B cell (primary cell): ENCODE measurements around the gene MORC2. TPM values are rescaled to one million over a fixed set of nuclear protein-coding genes. Genes with fewer than 3 reads are reported as not detected.

Experiments used
- ATAC-seq: fragments of 200-7000 bp; cut with Tn5 transposase; one replicate; pipeline ENCODE4 v1.10.0; 2021; ENCODE audit warnings: low read depth, mild to moderate bottlenecking, moderate number of reproducible peaks, moderate library complexity
- CTCF ChIA-PET: fragments of 350-600 bp; sonication (Branson Sonifier 250); formaldehyde crosslinking; loops from one replicate; lab custom pipeline; 2021; ENCODE audit warnings: antibody characterized with exemption, inconsistent platforms; lab: Charles Lee
- POLR2A ChIA-PET: fragments of 350-600 bp; sonication (Branson Sonifier 250); formaldehyde crosslinking; loops from one replicate; lab custom pipeline; 2021; ENCODE audit warnings: antibody characterized with exemption; lab: Charles Lee
- DNase-seq: peaks from one replicate; pipeline ENCODE4 v3.0.0; 2013
- H2AFZ ChIP-seq: 2 replicates; pipeline ENCODE4 v1.6.1; 2012; ENCODE audit warnings: mild to moderate bottlenecking, low read depth, low read length; ENCODE audit not compliant: insufficient read depth, poor library complexity, severe bottlenecking
- H3K27ac ChIP-seq, 2 donors: 1 replicate in 1 of 2; 2 replicates in 1 of 2; pipeline ENCODE4 v1.5.1; 2012 to 2013; ENCODE audit warnings: low read length in 2 of 2, mild to moderate bottlenecking in 2 of 2, moderate library complexity in 1 of 2
- H3K27me3 ChIP-seq, 4 experiments: fragments of 200-600 bp in 1 of 4; sonication (generic) in 1 of 4; replicated peaks in 1 of 4; 1 replicate in 2 of 4; 2 replicates in 2 of 4; pipeline versions ENCODE4 v1.6.1 to v1.7.0; 2013 to 2016; ENCODE audit warnings: low read length in 3 of 4, mild to moderate bottlenecking in 2 of 4, mixed read lengths in 1 of 4, moderate library complexity in 1 of 4; ENCODE audit not compliant: insufficient read depth in 4 of 4, control insufficient read depth in 3 of 4; ENCODE audit errors: control extremely low read depth in 1 of 4
- H3K36me3 ChIP-seq, 2 experiments: replicated peaks in 1 of 2; 1 replicate in 1 of 2; 2 replicates in 1 of 2; pipeline versions ENCODE4 v1.6.1 to v1.7.1; 2013; ENCODE audit warnings: low read length in 1 of 2; ENCODE audit not compliant: insufficient read depth in 2 of 2, control insufficient read depth in 1 of 2; ENCODE audit errors: control extremely low read depth in 1 of 2, extremely low read depth in 1 of 2
- H3K4me1 ChIP-seq, 2 donors: fragments of 200-600 bp in 1 of 2; sonication (generic) in 1 of 2; 1 replicate in 1 of 2; 2 replicates in 1 of 2; pipeline versions ENCODE4 v1.5.1 to v1.6.1; 2013 to 2017; ENCODE audit warnings: low read length in 2 of 2; ENCODE audit not compliant: control insufficient read depth in 2 of 2, insufficient read depth in 2 of 2
- H3K4me2 ChIP-seq: replicated peaks from 2 replicates; pipeline ENCODE3; 2012; ENCODE audit warnings: mild to moderate bottlenecking, low read depth, low read length; ENCODE audit not compliant: poor library complexity, severe bottlenecking
- H3K4me3 ChIP-seq, 5 experiments: fragments of 200-600 bp in 1 of 5; sonication (generic) in 1 of 5; 1 replicate in 3 of 5; 2 replicates in 2 of 5; pipeline versions ENCODE4 v1.5.1 to v1.7.0; 2011 to 2016; ENCODE audit warnings: low read length in 4 of 5, mild to moderate bottlenecking in 4 of 5, low read depth in 2 of 5, control low read depth in 1 of 5, moderate library complexity in 1 of 5; ENCODE audit not compliant: insufficient read depth in 1 of 5; ENCODE audit errors: control extremely low read depth in 1 of 5, extremely low read depth in 1 of 5
- H3K79me2 ChIP-seq: fragments of 200-600 bp; sonication (generic); one replicate; pipeline ENCODE4 v1.6.0; 2016; ENCODE audit warnings: low read length; ENCODE audit not compliant: control insufficient read depth, insufficient read depth
- H3K9ac ChIP-seq: fragments of 200-600 bp; sonication (generic); 2 replicates; pipeline ENCODE4 v1.6.1; 2017; ENCODE audit warnings: mild to moderate bottlenecking, low read length, moderate library complexity
- H3K9me3 ChIP-seq, 3 donors: one replicate each; pipeline versions ENCODE4 v1.6.1 to v1.7.1; 2013; ENCODE audit warnings: low read length in 2 of 3; ENCODE audit not compliant: control insufficient read depth in 2 of 3, insufficient read depth in 1 of 3; ENCODE audit errors: control extremely low read depth in 1 of 3
- H4K20me1 ChIP-seq: 2 replicates; pipeline ENCODE4 v1.6.0; 2012; ENCODE audit warnings: mild to moderate bottlenecking, low read length; ENCODE audit not compliant: insufficient read depth, control insufficient read depth, poor library complexity, severe bottlenecking
- H3K27ac Mint-ChIP-seq: one replicate; pipeline ENCODE4 v1.8.0; 2021; ENCODE audit warnings: mixed read lengths
- H3K27me3 Mint-ChIP-seq: one replicate; pipeline ENCODE4 v1.8.0; 2021; ENCODE audit warnings: mixed read lengths
- H3K4me1 Mint-ChIP-seq: one replicate; pipeline ENCODE4 v1.8.0; 2021; ENCODE audit warnings: mixed read lengths
- H3K4me3 Mint-ChIP-seq: one replicate; pipeline ENCODE4 v1.8.0; 2021; ENCODE audit warnings: mixed read lengths
- H3K9me3 Mint-ChIP-seq: one replicate; pipeline ENCODE4 v1.8.0; 2022; ENCODE audit warnings: mixed read lengths; ENCODE audit not compliant: insufficient read depth
- EZH2 ChIP-seq: IDR thresholded peaks from 2 replicates; pipeline ENCODE4 v1.6.1; 2012; ENCODE audit warnings: borderline replicate concordance, low read depth, mild to moderate bottlenecking, moderate library complexity, low read length; ENCODE audit not compliant: insufficient read depth, poor library complexity, severe bottlenecking
- WGBS: methylation state at CpG from one replicate; pipeline ENCODE4 v1.1.5; 2013; ENCODE audit warnings: missing lambda C conversion rate; ENCODE audit not compliant: insufficient coverage; 5-methylcytosine and 5-hydroxymethylcytosine counted together
- intact Hi-C: fragments of 100-400 bp; cut with micrococcal nuclease; formaldehyde crosslinking; loops from one replicate; pipeline ENCODE4 v1.10.0; 2022
- polyA plus RNA-seq: library from polyadenylated mRNA; depleted of rRNA; stranded (reverse); fragments of >200 nt; gene quantifications from 2 replicates; pipeline ENCODE4 v1.2.3, GENCODE V29; 2012
- total RNA-seq, 2 donors: library from RNA; stranded (reverse); fragments of 120-200 nt in 1 of 2; gene quantifications; 1 replicate in 1 of 2; 2 replicates in 1 of 2; pipeline versions ENCODE4 v1.2.3 to v1.2.4, GENCODE V29; 2013 to 2022
- TF ChIP-seq, protein P1 (sequence below): fragments of 200-600 bp; IDR thresholded peaks from one replicate; pipeline ENCODE4 v1.8.0; 2022; ENCODE audit warnings: antibody characterized with exemption, mild to moderate bottlenecking

The MORC2 gene
- total and polyA plus RNA-seq, 2 donors (not counting 1 experiment from before 2014, with no cell fraction given) = 10.1 to 25.0 TPM

DNA sequence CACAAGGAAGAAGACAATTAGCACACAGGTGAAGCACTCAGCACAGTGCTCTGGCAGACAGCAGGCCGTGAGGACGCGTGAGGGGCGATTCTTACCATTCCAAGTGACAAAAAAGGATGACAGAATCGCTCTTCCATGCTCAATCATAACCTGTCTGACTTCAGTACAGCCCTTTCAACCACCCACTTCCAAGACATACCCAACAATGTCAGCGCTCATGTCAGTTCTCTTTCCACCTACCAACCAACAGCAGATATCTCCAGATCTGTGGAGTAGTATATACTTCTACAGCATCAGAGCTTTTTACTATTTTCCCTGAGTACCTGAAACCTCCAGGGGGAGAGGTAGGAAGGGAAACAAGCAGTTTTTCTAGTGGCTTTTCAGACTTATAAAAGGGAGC lies 40.2 kb downstream of the MORC2 start:
- no peaks in the 10 kb centered on the region for H3K27me3 Mint-ChIP-seq
- CTCF ChIA-PET = interaction anchor here (2.7 kb wide), 1 partner anchor 8 kb away, joined by 9 read pairs; no protein-coding TSS in a partner anchor
- H3K27ac ChIP-seq = no peak overlapping the region
- ATAC-seq (no peak), DNase-seq (no peak)
- TF ChIP-seq EZH2 = no peak
- TF ChIP-seq, protein P1, sequence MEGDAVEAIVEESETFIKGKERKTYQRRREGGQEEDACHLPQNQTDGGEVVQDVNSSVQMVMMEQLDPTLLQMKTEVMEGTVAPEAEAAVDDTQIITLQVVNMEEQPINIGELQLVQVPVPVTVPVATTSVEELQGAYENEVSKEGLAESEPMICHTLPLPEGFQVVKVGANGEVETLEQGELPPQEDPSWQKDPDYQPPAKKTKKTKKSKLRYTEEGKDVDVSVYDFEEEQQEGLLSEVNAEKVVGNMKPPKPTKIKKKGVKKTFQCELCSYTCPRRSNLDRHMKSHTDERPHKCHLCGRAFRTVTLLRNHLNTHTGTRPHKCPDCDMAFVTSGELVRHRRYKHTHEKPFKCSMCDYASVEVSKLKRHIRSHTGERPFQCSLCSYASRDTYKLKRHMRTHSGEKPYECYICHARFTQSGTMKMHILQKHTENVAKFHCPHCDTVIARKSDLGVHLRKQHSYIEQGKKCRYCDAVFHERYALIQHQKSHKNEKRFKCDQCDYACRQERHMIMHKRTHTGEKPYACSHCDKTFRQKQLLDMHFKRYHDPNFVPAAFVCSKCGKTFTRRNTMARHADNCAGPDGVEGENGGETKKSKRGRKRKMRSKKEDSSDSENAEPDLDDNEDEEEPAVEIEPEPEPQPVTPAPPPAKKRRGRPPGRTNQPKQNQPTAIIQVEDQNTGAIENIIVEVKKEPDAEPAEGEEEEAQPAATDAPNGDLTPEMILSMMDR = no peak
- peaks cover 2 to 55% of the 10 kb centered on the region in 2 experiments for H3K36me3 ChIP-seq
- H3K27ac Mint-ChIP-seq = no peak overlapping the region
- H3K4me1 Mint-ChIP-seq = no peaks in the 10 kb centered on the region
- no peak overlapping the region for H3K4me3 ChIP-seq
- intact Hi-C loops = no loop called here
- H4K20me1 ChIP-seq = no peaks in the 10 kb centered on the region
- no peaks in the 10 kb centered on the region for H3K4me1 ChIP-seq
- POLR2A ChIA-PET = no interaction called here
- H3K79me2 ChIP-seq = no peaks in the 10 kb centered on the region
- no peak overlapping the region for H2AFZ ChIP-seq
- WGBS = 98% methylated on average over 5 of the region's 6 CpGs
- H3K9me3 Mint-ChIP-seq = no peaks in the 10 kb centered on the region
- H3K4me2 ChIP-seq = no peak overlapping the region
- no peaks in the 10 kb centered on the region for H3K9me3 ChIP-seq
- no peak overlapping the region for H3K4me3 Mint-ChIP-seq
- no peaks in the 10 kb centered on the region for H3K27me3 ChIP-seq
- no peak overlapping the region for H3K9ac ChIP-seq

DNA sequence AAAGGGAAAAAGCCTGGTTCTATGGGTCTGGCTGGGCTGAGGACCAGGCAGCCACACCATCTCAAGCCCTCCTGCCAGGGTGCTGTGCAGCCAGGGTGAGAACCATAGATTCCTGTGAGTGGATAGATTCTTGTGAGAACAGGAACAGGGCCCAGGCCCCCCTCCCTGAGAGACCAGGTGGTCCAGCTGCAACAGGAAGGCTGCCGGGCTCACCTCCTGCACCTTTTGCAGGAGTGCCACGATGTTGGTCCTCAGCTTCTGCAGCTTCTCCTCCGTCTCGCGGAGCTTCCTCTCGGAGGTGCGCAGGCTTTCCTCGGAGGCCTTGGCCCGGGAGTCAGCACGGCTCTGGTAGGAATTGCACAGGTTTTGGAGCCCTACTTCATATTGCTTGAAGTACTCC lies 40.8 kb downstream of the MORC2 start:
- no peak overlapping the region for H3K27ac ChIP-seq
- ChIA-PET CTCF (no interaction called here), POLR2A (no interaction called here)
- H3K36me3 ChIP-seq = peaks cover 2 to 51% of the 10 kb centered on the region in 2 experiments
- intact Hi-C loops = no loop called here
- no peak for DNase-seq
- no peaks in the 10 kb centered on the region for H3K9me3 Mint-ChIP-seq
- no peak for ATAC-seq
- H3K9me3 ChIP-seq = no peaks in the 10 kb centered on the region
- H3K4me1 ChIP-seq = no peaks in the 10 kb centered on the region
- WGBS = 95% methylated on average over 10 of the region's 10 CpGs
- no peaks in the 10 kb centered on the region for H3K4me1 Mint-ChIP-seq
- no peak overlapping the region for H2AFZ ChIP-seq
- no peak overlapping the region for H3K4me2 ChIP-seq
- no peaks in the 10 kb centered on the region for H3K27me3 ChIP-seq
- no peaks in the 10 kb centered on the region for H4K20me1 ChIP-seq
- no peak overlapping the region for H3K9ac ChIP-seq
- H3K4me3 ChIP-seq = no peak overlapping the region
- no peak overlapping the region for H3K27ac Mint-ChIP-seq
- TF ChIP-seq EZH2 = no peak
- TF ChIP-seq, protein P1 = no peak
- no peak overlapping the region for H3K4me3 Mint-ChIP-seq
- no peaks in the 10 kb centered on the region for H3K27me3 Mint-ChIP-seq
- H3K79me2 ChIP-seq = no peaks in the 10 kb centered on the region
